Eye (tissue), 1 donor: ENCODE data around the gene HIP1R.
"Not testable (repeated sequence)": the region's sequence is repeated elsewhere in the genome, so short reads cannot be mapped to it uniquely, and the experiment has no call there.

Experiments
- DNase-seq: peaks from one replicate; pipeline ENCODE4 v3.0.0-alpha.2; 2015

The HIP1R gene, protein sequence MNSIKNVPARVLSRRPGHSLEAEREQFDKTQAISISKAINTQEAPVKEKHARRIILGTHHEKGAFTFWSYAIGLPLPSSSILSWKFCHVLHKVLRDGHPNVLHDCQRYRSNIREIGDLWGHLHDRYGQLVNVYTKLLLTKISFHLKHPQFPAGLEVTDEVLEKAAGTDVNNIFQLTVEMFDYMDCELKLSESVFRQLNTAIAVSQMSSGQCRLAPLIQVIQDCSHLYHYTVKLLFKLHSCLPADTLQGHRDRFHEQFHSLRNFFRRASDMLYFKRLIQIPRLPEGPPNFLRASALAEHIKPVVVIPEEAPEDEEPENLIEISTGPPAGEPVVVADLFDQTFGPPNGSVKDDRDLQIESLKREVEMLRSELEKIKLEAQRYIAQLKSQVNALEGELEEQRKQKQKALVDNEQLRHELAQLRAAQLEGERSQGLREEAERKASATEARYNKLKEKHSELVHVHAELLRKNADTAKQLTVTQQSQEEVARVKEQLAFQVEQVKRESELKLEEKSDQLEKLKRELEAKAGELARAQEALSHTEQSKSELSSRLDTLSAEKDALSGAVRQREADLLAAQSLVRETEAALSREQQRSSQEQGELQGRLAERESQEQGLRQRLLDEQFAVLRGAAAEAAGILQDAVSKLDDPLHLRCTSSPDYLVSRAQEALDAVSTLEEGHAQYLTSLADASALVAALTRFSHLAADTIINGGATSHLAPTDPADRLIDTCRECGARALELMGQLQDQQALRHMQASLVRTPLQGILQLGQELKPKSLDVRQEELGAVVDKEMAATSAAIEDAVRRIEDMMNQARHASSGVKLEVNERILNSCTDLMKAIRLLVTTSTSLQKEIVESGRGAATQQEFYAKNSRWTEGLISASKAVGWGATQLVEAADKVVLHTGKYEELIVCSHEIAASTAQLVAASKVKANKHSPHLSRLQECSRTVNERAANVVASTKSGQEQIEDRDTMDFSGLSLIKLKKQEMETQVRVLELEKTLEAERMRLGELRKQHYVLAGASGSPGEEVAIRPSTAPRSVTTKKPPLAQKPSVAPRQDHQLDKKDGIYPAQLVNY

DNA sequence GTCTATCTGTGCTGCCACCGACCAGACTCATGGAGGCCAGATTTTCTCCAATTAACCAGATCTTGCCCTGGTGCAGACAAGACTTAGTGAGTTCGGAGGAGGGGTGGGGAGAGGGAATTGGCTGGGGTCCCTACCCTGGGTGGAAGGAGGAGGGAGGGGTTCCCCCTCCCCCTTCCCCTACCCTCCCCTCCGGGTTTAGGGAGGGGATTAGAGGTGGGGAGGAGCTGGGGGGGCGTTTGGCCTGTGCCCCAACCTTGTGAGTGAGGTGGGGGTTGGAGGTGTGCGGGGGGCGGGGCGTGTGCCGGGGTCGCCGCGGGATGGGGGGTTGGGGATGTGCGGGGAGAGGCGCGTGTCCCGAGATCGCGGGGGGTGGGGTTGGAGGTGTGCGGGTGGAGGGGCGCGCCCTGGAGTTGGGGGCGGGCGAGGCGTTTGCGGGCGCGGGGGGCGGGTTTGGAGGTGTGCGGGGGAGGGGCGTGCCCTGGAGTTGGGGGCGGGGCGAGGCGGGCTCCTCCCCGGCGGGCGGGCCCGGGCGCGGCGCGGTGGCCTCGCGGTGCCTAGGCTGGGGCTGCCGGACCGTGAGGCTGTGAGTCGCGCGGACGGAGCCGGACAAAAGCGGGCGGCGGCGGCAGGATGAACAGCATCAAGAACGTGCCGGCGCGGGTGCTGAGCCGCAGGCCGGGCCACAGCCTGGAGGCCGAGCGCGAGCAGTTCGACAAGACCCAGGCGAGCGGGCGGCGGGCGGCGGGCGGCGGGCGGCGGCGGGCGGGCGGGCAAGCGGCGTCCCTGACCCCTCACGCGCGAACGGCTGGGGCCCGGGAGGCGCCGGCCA, at the start of gene HIP1R:
Gene HIP1R, plus strand, starts transcription at position 537 of the 829 bp plus-strand sequence. Its CDS starts 94 bp downstream, at position 631.
- peak; percentile 70 for DNase-seq

GRCh38 chr12:122785503-122785902, 49.8 kb upstream of the HIP1R start:
- DNase-seq: no peak

- no peak for DNase-seq
Observed at GRCh38 chr12:122788387-122788786, 46.9 kb upstream of the HIP1R start.

- DNase-seq: no peak
Observed at GRCh38 chr12:122789637-122790036, 45.6 kb upstream of the HIP1R start.

- DNase-seq: no peak
Observed at GRCh38 chr12:122790393-122791075, 44.7 kb upstream of the HIP1R start.

- peak; percentile 79 for DNase-seq
Observed at GRCh38 chr12:122793685-122794106, 41.6 kb upstream of the HIP1R start.

DNA sequence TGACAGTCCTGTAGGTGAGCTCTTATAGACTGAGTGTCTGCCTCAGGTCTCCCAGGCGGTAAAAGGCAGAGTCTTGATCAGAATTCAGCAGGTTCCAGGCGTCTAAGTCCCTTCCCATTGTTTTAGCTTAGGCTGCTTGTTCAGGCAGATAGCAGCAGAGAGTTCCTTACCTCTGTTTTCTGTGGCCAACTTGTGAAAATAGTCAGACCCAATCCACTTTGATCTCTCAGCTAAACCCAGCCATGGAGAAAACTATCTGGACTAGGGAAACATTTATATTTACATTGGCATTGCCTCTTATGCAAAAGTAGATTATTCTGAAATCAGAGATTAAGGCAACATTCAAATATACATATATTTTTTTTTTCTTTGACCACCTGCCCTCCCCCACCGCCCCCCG, 39.5 kb upstream of the HIP1R start:
- no peak for DNase-seq

- DNase-seq: peak; percentile 46
Observed at GRCh38 chr12:122799641-122800243, 35.5 kb upstream of the HIP1R start.

GRCh38 chr12:122803937-122804336, 31.3 kb upstream of the HIP1R start:
- DNase-seq: no peak

DNA sequence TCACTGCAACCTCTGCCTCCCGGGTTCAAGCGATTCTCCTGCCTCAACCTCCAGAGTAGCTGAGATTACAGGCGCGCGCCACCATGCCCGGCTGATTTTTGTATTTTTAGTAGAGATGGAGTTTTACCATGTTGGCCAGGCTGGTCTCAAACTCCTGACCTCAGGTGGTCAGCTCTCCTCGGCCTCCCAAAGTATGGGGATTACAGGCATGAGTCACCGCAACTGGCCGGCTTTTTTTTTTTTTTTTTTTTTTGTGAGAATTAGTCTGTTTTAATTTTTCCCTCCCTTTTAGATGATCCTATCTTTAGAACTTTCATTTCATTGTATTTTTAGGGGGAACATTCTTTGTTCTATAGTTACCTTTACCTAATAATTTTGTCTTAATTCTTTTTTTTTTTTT, 30.3 kb upstream of the HIP1R start:
- not testable (repeated sequence) for DNase-seq

GRCh38 chr12:122807651-122808050, 27.6 kb upstream of the HIP1R start:
- DNase-seq: no peak

DNA sequence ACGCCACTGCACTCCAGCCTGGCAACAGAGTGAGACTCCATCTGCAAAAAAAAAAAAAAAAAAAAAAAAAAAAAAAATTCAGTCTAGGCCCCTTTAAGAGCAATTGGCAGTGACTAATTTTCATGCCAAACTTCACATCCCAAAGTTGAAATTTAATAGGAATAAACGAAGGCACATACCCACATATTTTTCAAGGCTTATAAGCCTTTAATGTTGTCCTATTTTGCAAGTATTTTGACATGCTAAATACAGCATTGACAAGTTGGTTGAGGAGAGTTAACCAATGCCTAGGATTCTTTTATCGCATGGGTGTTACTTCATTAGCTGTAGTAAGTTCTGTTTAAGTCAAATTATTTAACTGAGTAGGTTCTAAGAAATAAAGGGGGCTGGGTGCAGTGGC, 23.5 kb upstream of the HIP1R start:
- DNase-seq: no peak

- DNase-seq: no peak
Observed at GRCh38 chr12:122813310-122813713, 21.9 kb upstream of the HIP1R start.

DNA sequence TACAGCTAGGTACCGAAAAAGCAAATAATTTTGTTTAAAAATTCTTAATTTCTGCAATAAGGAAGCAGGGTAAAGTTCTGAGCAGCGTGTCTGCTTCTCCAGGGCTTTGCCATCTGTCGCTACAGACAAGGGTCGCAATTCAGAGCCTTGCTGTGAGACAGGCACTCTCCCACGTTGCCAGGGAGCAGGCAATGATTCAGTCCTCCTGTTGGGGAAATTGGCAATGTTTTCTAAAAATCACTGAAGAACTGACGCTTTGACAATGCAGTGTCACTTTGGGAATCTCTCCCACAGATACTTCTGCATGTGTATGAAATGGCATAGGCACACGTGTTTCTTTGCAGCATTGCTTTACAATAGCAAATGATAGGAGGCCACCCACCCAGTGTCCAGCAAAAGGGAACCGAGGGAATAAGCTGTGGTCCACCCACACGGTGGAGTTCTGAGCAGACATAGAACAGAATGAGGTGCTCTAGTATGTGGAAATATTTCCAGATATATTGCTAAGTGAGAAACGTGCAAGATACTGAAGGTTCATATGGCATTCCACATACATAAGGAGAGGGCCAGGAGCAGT, 16.0 kb upstream of the HIP1R start:
- no peak for DNase-seq

- no peak for DNase-seq
Observed at GRCh38 chr12:122820138-122820537, 15.1 kb upstream of the HIP1R start.

GRCh38 chr12:122820838-122821271, 14.4 kb upstream of the HIP1R start:
- no peak for DNase-seq

DNA sequence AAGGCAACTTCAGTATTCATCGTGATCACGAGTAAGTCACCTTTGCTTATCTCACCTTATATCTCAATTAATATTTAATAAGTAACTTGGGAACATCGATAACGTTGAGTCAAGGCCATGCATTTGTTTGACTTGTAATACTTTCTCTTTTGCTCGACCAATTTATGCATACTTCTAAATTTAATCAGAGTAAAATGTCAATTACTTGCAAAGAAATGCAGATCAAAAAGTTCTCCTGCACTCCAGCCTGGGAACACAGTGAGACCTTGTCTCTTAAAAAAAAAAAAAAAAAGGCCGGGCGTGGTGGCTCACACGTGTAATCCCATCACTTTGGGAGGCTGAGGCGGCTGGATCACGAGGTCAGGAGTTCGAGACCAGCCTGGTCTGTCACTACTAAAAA, 11.8 kb upstream of the HIP1R start:
- no peak for DNase-seq

DNA sequence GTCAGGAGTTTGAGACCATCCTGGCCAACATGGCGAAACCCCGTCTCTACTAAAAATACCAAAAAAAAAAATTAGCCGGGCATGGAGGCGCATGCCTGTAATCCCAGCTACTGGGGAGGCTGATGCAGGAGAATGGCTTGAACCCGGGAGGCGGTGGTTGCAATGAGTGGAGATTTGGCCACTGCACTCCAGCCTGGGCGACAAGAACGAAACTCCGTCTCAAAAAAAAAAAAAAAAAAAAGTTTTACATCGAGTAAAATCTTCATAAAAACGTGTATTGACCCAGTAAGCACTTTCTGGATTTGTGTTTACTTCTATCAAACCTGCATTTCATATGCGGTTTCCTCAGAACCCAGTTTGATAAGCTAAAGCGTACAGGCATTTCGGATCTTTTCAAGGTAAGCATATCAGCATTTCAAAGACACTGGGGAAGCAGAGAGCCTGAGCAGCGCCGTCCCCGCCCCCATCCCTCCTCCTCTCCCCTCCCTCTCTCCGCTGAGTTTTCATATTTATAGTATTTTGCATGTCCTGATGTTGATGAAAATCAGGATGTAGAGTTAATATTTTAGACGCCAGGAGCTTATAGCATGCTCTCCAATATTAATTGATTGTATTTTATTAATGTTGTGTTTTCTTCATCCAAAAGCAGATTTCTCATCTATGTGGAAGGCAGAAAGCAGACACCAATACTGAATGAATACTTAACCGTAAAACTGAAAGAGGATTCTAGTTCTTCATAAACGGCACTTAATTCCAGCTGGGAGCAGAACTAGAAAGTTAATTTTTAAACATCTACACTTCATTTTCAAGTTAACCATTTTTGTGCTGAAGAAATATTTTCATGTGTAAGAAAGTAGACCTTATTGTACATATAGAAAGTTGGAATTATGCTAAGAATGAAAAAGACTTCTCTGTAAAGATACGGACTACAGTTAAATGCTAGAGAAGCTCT, 9.2 kb upstream of the HIP1R start:
- peak; percentile 32 for DNase-seq

GRCh38 chr12:122827258-122827657, 8.0 kb upstream of the HIP1R start:
- DNase-seq: no peak
